HG02610 (cell line): ENCODE data around the gene GOLT1A.
"Not testable (repeated sequence)": the region's sequence is repeated elsewhere in the genome, so short reads cannot be mapped to it uniquely, and the experiment has no call there.

Experiments
- ATAC-seq: cut with Tn5 transposase; IDR thresholded peaks from one replicate; pipeline ENCODE4 v1.9.1; 2021; ENCODE audit warnings: mild to moderate bottlenecking, moderate library complexity; ENCODE audit not compliant: unreplicated experiment

GOLT1A gene

DNA sequence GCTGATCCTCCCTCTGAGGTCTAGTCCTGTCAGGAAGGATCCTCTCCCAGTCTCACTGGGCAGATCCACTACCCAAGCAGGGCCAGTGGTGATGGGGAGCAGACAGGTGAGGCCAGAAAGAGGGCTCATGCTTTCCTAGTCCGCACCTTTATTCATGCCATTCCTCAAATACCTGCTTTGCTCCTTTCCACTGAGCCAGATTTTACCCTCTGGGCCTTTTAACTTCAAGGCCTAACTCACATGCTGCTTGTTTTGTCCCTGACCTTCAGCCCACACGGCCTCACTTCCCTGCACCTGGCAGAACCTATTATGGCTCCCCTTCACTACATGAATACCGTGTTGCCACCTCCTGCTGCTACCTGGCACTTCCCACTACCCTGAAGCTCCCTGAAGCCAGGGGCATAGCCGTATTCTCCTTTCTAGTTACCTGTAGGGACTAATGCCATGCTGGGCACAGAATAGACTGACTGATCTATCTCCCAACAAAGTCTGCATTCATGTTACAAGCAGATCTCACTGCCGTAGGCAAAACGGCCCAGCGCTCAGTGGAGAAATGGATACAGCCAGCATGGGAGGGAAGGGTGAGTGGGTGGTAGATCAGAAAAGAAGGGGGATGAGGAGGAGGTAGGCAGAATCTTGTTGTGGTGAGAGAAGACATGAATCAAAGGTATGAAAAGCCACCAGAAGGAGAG is 36.1 kb upstream of the GOLT1A start:
- ATAC-seq = no peak

DNA sequence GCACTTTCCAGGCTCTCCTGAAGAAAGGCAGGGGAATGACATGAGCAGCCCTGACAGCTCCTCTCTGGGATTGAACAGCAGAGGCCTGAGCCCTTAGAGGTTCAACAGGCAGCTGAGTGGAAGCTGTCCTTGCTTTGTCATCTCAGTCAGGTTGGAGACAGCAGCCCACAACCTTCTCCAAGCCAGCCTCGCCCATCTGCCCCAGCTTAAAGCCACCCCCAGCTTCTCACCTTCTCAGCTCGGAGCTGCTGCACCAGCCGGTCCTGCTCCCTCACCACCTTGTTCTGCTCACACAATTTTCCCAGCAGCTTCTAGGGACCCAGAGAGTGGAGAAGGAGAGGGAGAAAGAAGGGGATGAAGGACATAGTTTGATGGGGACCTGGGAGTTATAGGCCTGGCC is 35.2 kb upstream of the GOLT1A start:
- no peak for ATAC-seq

DNA sequence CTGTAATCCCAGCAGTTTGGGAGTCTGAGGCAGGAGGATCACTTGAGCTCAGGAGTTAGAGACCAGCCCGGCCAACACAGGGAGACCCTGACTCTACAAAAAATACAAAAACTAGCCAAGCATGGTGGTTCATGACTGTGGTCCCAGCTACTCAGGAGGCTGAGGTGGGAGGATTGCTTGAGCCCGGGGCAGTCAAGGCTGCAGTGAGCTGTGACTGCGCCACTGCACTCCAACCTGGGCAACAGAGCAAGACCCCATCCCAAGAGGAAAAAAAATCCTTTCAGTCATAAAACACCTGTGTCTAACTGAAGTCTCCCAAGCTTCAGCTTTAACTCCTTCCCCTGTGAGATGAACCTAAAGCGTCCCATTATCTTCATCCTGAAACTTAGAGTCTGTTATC is 33.1 kb upstream of the GOLT1A start:
- ATAC-seq = no peak

DNA sequence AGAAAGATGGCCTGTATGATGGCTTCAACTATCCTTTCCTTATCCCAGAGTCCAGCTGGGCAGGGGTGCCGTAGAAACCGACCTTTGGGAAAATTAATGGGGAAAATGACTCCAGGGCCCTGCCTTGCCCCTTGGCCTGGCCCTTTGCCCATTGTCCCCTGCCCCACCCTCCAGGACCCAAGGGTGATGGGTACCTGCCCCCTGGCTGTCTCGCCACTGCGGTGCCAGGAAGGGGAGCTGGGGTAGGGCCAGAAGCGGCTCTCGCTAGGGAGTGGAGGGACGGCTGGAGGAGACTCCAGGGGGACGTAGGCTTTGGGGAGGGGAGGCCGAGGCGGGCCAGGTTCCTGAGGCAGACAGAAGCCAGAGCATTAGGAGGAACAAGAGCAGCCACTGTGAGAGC is 29.1 kb upstream of the GOLT1A start:
- no peak for ATAC-seq

DNA sequence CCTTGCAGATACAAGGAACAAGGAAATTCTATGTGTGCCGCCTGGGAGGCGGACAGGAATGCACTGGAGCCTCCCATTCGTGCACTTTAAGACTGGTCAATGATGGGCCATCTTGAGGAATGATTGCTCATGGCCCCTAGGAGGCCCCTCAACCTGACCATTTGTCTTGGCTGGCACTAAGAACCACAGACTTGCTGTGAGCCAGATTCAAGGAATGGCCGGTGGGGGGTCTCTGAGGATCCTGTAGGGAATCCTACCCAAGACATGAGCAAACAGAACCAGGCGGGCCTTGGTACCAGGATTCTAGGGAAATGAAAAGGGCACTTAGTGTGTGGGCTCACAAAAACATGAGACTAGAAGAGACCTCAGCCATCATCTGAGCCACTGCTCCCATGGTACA is 28.1 kb upstream of the GOLT1A start:
- no peak for ATAC-seq

DNA sequence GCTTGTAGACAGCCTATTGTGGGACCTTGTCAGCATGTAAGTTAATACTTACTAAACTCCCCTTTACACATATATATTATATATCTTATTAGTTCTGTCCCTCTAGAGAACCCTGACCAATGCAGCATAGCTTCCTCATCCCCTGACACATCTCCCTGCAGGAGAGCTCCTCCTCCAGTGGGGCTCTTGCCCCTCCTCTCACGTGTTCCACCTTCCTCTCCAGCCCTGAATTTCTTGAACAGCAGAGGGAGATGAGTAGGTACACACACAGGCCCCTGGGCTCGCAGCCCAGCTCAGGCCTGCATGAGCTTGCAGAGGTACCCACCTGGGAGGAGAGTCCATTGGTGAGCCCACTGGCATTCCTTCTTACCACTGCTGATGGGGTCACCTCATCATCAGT is 27.3 kb upstream of the GOLT1A start:
- ATAC-seq = no peak

DNA sequence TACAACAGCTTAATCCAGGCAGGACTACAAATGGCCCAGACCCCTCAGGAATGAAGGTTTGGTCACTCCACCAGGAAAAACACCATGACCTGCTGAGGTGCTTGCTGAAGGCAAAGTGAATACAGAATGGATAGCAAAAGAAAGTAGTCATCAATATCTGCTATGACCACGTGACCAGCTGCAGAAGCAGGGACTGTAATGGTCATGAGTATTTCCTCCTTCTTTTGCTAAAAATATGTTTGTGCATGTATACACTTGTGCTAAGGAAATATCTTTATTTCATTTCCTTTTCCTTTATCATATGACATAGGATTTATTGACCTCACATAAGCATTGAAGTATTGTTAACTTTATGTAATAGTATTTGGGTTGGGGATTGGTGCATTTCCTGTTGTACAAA is 26.4 kb upstream of the GOLT1A start:
- ATAC-seq = no peak

DNA sequence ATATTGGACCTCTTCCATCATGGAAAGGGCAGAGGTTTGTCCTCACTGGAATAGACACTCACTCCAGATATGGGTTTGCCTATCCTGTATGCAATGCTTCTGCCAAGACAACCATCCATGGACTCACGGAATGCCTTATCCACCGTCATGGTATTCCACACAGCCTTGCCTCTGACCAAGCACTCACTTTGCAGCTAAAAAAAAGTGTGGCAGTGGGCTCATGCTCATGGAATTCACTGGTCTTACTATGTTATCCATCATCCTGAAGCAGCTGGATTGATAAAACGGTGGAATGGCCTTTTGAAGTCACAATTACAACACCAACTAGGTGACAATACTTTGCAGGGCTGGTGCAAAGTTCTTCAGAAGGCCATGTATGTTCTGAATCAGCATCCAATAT is 25.6 kb upstream of the GOLT1A start:
- ATAC-seq = not testable (repeated sequence)

DNA sequence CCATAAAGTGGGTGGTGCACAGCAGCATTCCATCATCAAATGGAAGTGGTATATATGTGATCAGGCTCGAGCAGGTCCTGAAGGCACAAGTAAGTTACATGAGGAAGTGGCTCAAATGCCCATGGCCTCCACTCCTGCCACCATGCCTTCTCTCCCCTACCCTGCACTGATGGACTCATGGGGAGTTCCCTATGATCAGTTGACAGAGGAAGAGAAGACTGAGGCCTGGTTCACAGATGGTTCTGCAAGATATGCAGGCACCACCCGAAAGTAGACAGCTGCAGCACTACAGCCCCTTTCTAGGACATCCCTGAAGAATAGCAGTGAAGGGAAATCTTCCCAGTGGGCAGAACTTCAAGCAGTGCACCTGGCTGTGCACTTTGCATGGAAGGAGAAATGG is 24.7 kb upstream of the GOLT1A start:
- not testable (repeated sequence) for ATAC-seq

DNA sequence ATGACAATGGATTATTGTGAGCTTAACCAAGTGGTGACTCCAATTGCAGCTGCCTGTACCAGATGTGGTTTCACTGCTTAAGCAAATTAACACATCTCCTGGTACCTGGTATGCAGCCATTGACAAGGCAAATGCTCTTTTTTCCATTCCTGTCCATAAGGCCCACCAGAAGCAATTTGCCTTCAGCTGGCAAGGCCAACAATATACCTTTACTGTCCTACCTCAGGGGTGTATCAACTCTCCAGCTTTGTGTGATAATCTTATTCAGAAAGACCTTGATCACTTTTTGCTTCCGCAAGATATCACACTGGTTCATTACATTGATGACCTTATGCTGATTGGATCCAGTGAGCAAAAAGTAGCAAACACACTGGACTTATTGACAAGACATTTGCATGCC is 23.7 kb upstream of the GOLT1A start:
- not testable (repeated sequence) for ATAC-seq

DNA sequence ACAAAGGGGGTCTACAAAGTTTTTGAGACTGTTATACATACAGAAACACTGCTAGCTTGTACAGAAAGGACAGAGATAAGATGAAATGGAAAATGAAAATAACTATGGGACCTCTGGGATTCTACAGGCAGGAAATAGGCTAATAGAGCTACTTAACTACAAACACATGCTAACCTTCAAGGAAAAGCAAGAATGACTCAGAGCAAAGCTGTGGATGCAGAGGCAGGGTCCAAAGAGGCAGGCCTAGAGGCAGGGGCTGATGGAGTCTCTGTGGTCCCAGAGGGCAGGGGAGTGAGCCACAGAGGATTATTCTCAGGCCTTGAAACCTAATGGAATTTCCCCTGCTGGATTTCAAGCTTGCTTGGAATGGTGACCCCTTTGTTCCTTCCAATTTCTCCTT is 18.7 kb upstream of the GOLT1A start:
- no peak for ATAC-seq

DNA sequence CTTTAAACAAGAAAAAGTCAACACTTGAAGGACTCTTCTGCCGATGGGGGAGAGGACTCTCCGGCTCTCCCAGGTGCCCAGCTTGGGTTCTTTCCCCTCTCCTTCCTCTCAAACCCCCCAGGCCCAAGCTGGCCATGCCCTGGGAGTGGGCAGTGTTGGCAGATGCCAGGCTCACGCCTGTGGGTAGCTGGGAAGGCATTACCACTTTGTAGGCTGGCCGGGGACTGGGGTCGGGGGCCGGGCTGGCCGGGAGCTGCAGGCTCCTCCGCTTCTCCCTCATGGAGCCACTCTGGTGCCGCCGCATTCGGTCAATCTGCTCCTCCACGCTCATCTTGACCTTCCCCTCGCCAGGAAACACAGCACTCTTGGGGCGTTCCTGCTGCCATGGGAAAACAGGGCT is 16.4 kb upstream of the GOLT1A start:
- ATAC-seq = no peak

DNA sequence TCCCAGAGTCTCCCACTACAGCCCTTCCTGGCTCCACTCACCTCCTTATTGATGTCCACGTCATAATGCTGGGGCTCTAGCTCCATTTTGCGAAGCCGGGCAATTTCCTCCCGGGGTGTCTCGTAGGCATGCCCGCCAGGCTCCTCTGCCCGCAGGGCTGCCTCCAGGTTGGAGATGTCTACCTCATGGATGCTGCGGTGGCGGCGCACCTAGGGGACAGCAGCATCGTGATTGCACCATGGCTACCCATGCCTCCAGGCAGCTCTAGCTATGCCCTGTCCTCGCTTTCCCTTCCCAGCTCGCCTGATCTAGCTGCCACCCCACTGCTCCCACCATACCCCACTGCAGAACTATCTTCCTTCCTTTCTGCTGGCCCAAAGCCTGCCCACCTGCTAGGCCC is 15.1 kb upstream of the GOLT1A start:
- no peak for ATAC-seq

DNA sequence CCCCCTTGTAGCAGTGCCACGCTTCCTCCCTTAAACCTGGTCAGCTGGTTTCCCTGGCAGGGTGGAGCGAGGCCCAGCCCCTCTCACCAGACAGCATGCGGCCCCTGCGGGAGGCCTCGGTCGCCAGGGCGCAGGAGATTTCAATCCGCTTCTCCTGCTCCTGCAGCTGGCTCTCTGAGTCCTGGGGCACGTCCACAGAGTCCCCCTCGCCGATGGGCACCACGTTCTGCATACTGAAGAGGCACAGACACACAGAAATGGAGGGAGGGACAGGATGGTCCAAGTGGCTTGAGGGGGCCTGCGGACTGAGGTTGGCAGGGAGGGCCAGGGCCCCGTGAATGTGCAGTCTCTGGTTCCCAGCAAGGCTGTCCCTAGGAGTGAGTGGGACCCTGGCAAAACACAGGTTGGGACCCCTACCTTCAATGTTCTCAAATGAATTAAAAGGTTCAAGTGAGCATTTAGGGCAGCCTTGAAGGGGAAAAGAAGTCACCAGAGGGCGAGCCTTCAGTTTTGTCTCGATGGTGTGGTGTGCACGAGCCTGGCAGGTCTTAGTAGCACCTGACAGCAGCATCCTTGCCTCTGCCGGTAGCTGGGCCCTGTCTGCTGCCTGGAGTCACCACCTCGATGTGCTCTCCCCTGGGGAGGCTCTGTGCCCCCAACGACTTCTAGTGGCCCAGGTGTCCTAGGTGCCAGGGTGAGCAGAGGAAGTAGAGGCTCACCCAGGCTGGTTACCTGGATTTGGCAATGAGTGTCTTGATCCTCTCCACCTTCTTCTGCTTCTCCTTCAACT is 14.4 kb upstream of the GOLT1A start:
- ATAC-seq = no peak

DNA sequence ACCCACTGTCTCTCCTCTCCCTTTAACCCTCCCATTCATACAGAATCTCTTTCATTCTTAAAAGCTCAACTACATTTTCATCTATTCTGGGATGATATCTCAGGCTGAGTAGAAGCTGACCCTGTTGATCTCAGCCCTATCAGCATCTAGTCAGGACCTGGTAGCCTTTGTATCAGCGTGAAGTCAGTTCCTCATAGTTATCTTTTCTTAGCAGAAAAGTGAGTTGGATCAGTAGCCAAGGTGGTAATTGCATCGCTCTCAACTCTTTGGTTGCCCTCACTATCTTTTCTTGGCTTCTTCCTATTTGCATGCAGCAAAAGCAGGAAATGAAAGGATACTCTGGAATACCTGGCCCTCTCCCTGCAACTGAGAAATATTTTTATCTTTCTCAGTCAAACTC is 13.6 kb upstream of the GOLT1A start:
- ATAC-seq = no peak

DNA sequence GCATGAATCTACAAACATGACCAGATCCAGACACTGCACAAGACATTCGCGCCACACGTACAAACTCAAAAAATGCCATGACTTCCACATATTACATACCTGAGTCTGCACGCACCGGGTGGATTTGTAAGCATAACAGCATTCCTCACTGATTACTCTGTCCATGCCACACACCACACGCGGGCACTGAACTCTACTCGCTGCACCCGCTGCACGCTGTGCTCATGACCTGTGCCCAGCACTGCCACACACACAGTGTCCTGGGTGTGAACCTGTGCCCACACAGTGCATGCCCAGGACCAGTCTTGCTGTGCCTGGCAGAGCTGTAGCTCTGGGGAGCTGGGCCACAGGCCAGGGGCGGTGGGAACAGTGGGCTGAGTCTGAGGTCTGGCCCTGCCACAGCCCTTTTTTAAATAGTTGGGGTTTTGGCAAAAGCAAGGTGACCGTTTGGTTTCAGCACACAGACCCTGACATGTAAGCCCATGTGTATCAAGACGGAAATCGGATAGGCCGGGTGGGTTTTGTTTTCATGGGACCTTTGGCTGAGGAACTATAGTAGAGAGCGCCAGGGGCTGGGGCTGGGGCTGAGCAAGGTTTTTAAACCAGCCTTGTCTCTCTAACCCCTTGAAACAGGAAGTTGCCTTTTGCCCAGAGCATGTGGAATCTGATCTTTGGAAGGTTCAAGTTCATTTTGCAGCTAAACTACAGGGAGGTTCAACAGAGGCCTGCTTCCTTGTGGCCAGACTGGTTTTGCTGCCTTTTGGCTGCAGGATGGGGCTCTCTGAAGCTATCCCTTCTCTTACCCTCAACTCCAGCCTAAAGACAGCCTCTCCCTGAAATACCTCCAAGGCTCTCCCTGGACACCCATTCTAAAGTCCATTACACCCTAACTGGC is 12.3 kb upstream of the GOLT1A start:
- no peak for ATAC-seq

DNA sequence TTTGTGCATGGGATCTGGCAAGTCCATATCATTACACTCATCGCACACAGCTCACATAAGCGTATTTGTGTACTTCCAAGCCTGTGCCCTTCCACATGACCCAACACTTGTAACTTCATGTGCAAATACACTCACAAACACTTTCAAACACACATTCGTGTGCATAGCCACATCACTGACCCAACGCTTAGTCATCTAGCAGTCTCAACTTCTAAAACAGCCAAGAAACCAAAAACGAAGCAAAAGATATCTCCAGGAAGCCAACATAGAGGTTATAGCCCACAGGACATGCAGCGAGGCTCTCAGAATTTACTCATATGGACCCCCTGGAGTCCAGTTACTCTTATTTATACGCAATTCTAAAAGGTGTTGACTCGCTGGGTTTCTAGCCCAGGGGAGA is 10.9 kb upstream of the GOLT1A start:
- ATAC-seq = no peak

DNA sequence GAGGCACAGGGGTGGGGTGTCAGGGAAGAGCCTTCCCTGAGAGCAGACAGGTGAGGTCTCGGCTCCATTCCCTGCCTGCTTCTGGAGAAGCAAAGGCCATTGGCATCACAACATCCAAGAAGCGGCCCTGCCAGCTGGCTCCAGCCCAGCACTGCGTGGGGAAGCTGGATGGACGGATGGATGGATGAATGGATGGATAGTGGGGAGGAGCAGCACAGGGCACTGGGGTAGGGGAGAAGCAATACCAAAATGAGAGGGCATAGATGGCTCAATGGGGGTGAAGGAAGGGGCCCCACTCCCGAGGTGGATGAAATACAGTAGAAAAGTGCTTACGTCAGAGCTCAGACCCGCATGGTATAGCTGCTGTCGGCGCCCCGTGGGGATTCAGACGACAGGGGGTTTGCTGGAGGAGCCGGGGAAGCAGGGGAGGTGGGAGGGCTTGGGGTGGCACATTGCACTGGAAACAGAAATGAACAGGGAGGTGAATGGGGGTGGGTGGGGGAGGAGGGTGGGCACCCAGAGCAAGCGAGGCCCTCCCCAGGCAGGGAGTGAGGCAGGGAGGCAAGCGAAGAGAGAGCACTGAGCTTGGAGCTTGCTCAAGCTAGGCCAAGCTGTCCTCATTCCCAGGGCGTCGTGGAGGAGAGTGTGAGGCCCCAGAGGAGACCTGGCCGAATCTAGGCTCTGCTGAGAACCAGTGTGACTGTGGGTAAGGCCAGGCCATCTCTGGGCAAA is 9.5 kb upstream of the GOLT1A start:
- ATAC-seq = no peak

DNA sequence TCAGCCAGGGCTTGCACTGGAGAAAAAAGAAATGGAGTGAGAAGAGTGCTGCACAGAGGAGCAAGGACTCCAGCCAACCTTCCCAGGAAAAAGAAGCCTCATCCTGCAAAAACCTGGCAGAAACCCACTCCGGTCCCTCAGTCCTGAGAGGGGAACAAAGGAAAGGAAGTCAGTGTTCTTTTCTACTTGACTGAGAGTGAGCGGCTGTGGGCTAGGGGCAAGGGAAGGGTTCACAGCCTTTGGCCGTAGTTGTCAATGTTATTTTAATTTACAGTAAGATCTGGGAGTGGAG is 8.9 kb upstream of the GOLT1A start:
- no peak for ATAC-seq

DNA sequence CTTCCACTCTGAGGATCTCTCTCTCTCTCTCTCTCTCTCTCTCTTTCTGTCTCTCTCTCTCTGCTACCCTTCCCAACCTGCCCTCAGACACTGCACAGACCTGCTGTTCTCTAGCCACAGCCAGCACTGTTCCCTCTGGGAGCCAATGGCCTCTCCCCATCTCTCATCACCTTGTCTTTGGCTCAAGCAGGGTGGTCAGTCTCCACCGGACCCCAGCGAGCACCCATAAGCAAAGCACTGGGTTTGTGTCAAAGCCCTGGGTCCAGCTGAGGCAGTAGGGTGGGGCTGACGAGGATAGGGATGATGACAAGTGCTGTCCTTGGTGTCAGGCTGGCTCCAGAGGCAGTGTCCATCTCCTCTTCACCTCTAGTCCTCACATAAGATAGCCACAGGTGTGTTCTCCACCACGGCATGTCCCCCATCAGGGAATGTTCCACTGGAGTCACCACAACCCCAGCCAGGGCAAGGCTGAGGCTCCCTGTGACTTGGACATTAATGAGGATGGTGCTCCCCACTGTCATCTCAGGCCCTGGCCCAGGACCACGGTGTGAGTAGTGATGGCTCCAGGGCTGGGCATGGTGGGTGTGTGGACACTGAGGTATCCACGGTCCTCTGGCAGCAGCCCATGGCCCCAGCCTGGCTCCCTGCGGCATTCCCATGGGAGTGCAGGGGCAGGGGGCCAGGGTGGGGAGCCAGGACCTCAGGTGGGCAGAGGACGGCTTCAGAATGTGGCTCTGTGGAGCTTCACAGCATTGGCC is 8.4 kb upstream of the GOLT1A start:
- no peak for ATAC-seq

DNA sequence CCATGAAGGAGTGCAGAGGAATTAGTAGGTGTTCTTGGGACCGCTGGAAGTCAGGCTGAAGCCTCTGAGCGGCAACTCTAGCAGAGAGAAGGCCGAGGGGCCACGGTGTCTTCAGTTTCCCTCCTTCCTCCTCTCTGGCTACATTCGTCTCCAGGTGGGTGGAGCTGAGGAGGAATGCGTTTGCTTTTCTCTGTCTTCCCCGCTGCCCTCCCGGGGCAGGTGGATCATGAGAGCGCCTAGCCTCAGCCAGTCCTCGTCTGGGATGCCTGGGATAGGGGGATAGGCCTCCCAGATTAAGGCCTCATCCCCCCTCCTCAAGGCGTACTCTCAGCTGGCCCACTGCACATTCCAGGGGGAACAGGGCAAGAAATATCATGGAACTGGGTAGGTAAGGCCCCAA is 7.5 kb upstream of the GOLT1A start:
- no peak for ATAC-seq
